ENCODE data around the gene CFP.
"Not testable (repeated sequence)": the region's sequence is repeated elsewhere in the genome, so short reads cannot be mapped to it uniquely, and the experiment has no call there.

Gene CFP

GRCh38 chrX:47629419-47630200 lies at the start of gene CFP:
Gene CFP (minus strand): TSS chrX:47629930. CDS start chrX:47629844, 86 bp downstream.
- no peak for DNase-seq

DNA sequence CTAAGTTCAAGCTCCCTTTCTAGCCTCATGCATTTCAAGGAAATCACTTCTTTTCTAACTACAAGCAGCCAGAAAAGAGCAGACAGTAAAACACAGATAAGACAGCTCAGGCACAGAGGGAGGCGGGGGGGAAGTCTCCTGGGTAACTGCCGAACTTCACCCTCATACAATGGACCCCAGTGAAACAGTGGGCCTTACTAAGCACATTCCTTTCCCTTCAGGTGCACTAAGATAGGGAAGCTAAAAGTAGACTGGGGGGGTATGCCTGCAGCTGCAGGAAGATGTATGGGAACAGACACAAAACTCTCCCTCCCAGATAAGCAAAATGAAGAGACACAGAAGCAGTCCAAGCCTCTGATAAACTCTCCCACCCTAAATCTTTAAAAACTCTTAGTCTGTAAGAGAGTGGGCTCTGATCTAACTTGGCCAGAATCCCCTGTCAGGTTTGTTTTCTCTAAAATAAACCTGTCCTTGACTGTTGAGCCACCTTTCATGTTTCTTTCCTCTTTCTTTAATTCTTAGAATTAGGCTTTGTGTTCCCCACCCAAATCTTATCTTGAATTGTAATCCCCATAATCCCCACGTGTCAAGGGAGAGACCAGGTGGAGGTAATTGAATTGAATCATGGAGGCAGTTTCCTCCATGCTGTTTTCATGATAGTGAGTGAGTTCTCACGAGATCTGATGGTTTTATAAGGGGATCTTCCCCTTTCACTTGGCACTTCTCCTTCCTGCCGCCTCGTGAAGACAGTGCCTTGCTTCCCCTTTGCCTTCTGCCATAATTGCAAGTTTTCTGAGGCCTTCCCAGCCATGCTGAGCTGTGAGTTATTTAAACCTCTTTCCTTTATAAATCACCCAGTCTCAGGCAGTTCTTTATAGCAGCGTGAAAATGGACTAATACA lies 46.5 kb upstream of the CFP start:
- not testable (repeated sequence) for DNase-seq

DNA sequence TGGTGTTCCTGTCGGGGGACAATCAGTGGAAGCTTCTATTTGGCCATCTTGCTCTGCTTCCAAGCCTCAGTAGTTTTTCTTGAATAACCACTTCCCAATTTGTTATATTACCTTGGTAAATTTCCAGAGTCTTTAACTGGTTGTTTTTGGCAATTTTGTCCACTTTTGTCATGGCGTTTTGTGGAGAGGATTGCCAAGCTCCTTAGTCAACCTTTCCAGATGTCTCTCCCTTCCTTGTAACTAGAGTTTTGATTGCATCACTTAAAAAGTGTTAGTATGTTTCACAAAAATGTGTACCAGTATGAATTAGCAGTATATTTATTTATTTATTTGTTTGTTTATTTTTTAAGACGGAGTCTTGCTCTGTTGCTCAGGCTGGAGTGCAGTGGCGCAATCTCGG lies 45.0 kb upstream of the CFP start:
- DNase-seq, result no peak

GRCh38 chrX:47665797-47666196 lies 36.1 kb upstream of the CFP start:
- DNase-seq, result not testable (repeated sequence)

DNA sequence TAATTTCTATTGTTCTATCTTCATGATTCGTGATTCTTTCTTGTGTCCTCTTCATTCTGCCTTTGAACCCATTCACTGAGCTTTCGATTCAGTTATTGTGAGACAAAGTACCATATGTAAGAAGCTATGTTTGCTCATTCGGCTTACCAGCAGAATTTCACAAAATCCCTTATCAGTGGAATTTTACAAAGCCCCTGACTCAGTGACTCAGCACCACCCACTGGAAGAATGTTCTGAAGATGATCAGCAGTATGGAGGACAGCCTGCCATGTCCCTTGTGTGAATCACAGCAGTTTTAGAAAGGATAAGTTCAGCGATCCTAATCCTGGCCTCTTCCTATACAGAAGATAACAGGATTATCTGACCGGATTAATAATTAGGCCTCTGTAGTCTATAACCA lies 35.0 kb upstream of the CFP start:
- no peak for DNase-seq

DNA sequence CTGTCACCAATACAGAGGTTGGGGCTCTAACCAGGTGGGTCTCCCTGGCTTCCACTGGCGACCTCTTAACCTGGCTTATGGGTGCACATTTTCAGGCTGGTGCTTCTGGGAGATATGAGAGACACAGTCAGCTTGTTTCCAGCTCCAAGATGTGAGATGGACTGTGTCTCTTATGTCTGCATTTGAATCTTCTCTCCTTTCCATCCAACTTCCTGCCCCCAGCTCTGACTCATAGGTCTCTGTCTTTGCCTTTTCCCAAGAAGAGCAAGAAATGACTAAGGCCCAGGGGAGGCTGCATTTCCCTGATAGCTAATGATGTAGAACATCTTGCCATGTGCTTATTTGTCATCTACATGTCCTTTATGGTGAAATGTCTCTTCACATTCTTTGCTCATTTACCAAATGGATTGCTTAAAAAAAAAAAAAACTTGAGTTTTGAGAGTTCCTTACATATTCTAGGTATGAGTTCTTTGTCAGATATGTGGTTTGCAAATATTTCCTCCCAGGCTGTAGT lies 32.5 kb upstream of the CFP start:
- DNase-seq, result peak; percentile 94

- DNase-seq, result no peak
Measured at GRCh38 chrX:47661539-47661938, 31.8 kb upstream of the CFP start.

DNA sequence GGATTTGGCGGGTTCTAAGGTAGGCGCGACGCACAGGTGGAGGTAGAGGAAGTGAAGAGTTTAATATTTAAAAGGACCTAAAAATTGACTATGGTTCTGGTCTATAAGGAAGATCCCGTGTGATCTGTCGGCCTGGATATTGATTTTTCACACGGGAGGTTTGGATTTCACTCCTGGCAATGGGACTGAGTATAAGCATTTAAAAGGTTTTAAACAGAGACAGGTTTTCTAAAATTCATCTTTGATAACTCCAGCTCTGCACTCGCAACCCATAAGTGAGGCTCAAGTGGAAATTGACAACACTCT lies 29.6 kb upstream of the CFP start:
- DNase-seq, result no peak

GRCh38 chrX:47658684-47659420 lies 29.1 kb upstream of the CFP start, which contains the start of gene UXT:
Gene UXT (minus strand): TSS chrX:47659180. CDS start chrX:47658927, 253 bp downstream.
- DNase-seq, result peak; percentile 96

- no peak for DNase-seq
Measured at GRCh38 chrX:47658301-47658683, 28.6 kb upstream of the CFP start.

- no peak for DNase-seq
Measured at GRCh38 chrX:47651043-47651905, 21.5 kb upstream of the CFP start.

DNA sequence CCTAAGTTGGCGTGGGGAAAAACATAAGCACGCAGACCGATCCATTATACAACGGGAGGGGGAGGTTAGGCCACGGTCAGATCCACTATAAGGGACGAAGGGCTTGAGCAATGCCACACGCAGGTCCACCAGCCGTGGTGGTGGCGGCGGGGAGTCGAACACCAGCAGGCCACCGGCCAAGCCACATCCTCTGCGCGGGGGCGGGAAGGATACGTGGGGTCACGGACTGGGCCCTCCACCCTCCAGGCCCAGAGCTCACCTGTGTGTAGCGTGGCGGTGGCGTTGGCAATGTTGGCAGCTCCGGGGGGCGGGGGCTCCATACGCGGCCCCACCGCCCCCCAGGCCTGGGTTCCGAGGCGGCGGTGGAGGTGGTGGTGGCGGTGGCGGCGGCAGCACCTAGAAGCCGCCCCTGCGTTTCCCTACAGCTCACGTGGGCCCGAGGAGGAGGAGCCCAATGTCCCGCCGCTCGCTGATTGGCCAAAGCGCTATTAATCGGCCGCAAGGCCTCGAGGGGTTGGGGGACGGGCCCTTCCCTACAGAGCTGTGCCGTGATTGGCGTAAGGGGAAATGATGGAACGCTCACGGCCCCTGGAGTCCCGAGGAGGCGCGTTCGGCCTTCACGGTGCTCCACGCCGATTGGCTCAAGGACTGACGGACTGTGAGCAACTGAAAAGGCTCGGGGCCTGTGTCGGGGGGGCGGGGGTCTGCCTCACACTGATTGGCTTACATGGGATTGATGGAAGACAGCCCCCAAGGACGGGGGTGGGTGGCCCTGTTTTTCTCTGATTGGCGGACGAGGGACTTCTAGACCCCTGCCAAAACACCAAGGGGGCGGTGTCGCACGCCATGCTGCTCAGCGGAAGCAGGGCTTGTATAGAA lies 20.7 kb upstream of the CFP start, which contains the start of gene ELK1:
ELK1 (minus strand) TSS at position 400 of the 879 bp plus-strand sequence. CDS start 9,122 bp downstream, outside the sequence.
- peak; percentile 99 for DNase-seq

GRCh38 chrX:47649781-47650163 lies 20.0 kb upstream of the CFP start:
- no peak for DNase-seq

- DNase-seq, result no peak
Measured at GRCh38 chrX:47649271-47649670, 19.5 kb upstream of the CFP start.

DNA sequence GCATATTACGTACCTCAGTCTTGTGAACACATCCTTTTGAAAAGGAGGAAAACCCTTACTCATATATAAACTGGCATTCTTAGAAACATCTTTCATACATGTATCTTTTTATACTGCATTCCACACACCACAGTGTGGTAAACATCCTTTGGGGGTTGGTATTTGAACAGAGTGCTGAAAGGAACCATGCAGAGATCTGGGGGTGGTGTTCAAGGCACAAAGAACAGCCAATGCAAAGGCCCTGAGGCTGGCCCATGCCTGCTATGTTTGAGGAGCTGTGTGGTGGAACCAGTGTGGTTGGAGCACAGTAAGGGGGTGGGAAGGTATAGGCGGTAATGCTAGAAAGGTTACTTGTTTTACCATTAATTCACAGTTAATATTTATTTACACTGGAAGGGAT lies 18.6 kb upstream of the CFP start:
- peak; percentile 11 for DNase-seq

DNA sequence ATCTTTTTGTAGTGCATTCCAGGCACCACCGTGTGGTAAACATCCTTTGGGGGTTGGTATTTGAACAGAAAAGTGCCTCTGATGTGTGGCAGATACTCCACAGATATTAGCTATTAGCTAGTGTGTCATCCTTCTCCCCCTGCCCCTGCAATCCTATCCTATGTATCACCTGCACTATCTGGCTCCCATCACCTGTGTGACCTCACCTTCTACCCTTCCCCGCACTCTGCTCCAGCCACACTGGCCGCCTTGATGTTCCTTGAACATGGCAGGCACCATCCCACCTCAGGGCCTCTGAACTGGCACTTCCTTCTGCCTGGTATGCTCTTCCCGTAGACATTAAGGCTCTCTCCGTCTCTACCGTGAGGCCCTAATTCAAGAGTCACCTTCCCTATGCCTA lies 16.9 kb upstream of the CFP start:
- no peak for DNase-seq

- no peak for DNase-seq
Measured at GRCh38 chrX:47645530-47645929, 15.8 kb upstream of the CFP start.

GRCh38 chrX:47644557-47645091 lies 14.9 kb upstream of the CFP start:
- peak; percentile 36 for DNase-seq

GRCh38 chrX:47643926-47644325 lies 14.2 kb upstream of the CFP start:
- peak; percentile 21 for DNase-seq

DNA sequence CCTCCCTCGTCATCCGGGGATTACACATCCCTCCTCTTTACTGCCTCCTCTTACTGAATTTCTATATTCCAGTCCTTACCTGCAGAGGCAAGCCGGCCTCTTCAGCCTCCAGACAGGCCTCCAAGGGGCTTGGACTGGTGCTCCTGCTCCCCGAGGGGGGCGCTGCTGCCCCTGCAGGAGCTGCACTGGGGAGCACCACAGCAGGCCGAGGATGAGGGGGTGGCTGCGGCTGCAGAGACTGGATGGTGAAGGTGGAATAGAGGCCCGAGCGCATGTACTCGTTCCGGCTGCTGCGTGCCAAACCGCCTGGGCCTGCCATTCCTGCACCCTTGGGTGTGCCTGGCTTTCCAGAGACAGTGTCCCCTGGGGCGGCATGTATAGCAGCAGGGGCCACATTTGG lies 9.1 kb upstream of the CFP start:
- no peak for DNase-seq
